GM19351 (cell line): Measurements from ENCODE around the gene NSMCE1.
"Not testable (repeated sequence)": the region's sequence is repeated elsewhere in the genome, so short reads cannot be mapped to it uniquely, and the experiment has no call there.

Experiments used
- ATAC-seq: cut with Tn5 transposase; IDR thresholded peaks from one replicate; pipeline ENCODE4 v1.9.1; 2021; ENCODE audit warnings: mild to moderate bottlenecking, moderate library complexity; ENCODE audit not compliant: unreplicated experiment

NSMCE1 gene

DNA sequence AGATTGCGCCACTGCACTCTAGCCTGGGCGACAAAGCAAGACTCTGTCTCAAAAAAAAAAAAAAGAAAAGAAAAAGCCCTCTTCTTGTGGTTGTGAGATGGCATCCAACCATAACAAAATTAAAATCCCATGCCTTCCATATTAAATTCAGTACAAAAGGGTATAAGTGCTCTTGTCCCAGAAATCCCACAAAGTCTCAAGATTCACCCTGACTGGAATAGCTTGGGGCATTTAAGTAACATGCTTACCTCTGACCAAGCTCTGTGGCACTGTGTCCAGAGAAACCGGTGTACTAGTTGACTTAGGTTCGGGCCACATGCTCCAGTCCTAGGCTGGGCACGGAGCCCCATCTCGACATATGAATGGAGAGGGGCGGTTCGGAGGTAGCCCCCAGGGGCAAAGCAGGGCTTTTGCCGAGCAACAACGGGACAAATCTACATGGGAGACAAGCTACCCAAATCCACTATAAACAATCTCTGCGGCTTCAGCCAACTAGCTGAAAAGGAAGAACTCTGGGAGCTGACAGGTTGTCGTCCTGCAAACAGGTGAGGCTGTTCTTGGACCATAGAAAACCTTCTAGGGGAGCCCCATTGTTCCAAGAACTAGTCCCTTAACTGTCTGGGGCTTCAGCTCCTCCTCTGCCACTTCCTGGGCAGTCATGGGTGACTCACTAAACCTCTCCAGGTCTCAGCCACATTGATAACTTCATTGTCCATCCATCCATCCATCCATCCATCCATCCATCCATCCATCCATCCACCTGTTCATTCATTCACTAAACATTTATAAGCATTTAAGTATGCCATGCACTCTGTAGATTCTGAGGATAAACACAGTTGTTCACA lies 34.9 kb upstream of the NSMCE1 start:
- no peak for ATAC-seq

DNA sequence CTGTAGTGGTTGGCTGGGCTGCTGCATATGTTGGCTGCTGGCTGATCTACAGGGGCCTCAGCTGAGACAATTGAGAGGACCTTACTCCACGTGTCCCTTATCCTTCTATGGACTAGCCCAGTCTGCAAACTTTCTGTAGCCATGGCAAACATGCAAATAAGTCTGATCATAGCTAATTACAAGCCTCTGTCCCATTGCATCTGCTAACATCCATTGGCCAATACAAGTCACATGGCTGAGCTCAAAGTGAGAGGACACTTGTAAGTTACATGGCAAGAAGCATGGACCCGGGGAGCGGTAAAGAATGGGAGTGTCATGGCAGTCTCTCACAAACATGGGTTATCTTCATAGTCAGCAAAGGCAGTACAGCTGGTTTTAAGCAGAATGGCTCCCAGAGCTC lies 33.6 kb upstream of the NSMCE1 start:
- ATAC-seq, result no peak

DNA sequence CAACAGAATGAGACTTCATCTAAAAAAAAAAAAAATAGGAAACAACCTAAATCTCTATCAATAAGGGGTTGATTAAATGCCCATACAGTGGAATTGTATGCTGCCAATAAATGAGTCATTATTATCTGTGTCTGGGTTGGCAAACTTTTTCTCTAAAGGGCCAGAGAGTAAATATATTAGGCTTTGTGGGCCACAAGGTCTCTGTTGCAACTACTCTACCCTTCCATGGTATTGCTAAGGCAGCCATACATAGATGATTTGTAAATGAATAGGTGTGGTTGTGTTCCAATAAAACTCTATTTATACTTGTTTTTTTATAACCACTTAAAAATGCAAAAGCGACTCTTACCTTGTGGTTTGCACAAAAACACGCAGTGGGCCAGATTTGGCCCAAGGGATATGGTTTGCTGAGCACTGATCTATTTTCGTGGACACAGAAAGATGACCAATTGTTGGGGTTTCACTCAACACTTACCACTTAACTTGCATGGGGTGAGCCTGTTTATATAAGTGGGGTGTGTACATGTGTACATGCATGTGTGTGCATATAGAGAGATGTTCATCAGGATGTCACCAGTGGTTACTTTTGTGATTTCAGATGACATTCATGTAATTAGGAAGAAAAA lies 32.8 kb upstream of the NSMCE1 start:
- ATAC-seq, result peak; percentile 83

DNA sequence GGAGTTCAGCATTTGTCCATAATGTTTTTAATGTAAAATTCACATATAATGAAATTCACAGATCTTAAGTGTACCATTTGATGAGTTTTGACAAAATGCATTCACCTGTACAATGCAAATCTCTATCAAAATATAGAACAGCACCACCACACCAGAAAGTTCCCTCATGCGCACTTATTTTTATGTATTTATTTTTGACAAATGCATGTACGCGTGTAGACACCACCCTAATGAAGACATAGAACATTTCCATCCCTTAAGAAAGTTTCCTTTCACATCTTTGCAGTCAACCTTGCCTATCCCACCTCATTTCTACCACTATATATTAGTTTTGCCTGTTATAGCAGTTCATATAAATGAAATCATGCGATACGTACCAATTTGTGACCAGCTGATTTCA lies 29.6 kb upstream of the NSMCE1 start:
- ATAC-seq, result no peak

DNA sequence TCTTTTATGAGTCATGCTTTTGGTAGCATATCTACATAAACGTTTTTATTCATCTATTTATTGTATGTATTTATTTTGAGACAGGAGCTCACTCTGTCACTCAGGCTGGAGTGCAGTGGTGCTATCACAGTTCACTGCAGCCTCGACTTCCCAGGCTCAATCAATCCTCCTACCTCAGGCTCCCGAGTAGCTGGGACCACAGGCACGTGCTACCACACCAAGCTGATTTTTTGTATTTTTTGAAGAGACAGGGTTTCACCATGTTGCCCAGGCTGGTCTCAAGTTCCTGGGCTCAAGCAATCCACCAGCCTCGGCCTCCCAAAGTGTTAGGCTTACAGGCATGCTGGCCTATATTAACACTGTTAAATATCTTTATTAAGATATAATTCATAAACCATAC lies 24.8 kb upstream of the NSMCE1 start:
- no peak for ATAC-seq

DNA sequence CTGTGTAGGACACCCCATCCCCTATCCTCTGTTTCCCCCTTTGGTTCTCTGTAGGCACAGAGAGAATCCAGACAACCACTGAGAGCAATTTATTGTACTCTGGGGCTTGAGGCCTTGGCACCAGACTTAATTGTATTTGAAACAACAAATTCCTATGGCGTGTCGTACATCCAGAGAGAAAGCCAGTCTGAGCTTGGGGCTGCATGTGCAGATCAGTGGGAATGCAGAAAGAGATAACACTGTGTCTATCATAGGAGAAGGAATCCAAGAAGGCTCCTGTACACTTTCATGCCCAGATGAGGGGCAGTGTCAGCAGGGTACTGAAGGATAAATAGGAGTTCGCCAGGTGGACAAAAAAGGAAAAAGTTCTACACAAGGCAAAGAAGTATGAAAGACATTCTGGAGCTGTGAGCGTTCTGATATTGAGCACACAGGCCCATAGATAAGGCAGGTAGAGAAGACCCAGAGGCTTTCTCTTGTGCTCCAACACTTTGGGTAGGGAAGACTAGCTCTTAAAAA lies 23.2 kb upstream of the NSMCE1 start:
- ATAC-seq, result no peak

DNA sequence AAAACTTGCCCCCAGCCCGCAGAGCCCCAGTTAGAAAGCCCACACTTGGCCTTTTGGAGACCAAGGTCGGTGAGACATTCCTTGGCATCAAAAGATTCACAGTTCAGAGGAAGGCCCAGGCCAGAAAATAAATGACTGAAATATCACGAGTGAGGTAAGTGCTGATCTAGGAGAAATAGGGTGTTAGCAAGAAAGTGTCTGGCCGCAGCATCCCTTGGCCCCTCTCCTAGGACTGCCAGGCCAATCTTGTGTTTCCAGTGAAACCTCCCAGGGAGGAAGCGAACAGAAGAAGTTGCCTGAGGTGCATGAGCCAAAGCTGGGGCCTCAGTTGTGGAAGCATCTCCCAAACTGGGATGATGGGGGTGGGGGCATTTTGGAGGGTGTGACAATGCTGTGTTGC lies 22.5 kb upstream of the NSMCE1 start:
- ATAC-seq, result no peak

DNA sequence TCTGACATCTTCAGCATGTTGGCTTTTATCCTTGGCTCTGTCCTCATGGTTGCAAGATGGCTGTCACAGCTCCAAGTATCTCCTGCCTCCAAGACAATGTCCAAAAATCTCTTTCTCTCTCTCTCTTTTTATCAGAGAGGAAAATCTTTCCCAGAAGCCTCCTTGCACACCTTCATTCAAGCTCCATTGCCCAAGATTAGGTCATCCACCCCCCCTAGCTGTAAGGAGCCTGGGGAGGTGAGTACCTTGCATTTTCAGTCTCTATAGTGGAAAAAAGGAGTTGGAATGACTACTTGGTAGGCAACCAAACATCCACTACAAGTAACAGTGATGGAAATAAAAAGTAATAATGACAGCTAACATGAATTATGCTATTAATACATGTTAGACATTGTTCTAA lies 22.0 kb upstream of the NSMCE1 start:
- no peak for ATAC-seq

DNA sequence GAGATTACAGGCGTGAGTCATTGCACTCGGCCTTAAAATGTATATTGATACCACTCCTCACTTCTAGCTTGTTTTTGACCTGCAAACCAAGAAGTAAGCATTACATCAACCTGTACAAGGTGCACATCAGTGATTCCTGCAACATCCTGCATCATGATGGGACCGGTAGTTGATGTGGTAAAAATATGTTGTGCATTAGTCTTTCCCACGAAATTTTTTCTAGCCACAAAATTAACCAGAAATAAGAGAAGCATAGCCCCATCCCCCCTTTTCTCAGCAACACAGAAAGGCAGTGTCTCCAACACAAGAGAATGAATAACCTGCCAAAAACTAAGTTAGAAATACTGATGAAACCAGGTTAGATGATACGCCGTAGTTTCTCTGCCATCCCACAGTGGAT lies 21.1 kb upstream of the NSMCE1 start:
- ATAC-seq, result no peak

DNA sequence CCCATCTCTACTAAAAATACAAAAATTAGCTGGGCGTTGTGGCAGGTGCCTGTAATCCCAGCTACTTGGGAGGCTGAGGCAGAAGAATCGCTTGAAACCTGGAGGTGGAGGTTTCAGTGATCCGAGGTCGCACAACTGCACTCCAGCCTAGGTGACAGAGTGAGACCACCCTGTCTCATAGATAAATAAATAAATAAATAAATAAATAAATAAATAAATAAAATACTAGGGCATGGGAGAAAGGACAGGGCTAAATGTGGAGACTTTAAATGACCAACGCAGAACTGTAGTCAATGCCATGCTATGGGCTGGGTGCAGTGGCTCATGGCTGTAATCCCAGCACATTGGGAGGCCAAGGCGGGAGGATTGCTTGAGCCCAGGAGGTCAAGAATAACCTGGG lies 19.7 kb upstream of the NSMCE1 start:
- not testable (repeated sequence) for ATAC-seq

DNA sequence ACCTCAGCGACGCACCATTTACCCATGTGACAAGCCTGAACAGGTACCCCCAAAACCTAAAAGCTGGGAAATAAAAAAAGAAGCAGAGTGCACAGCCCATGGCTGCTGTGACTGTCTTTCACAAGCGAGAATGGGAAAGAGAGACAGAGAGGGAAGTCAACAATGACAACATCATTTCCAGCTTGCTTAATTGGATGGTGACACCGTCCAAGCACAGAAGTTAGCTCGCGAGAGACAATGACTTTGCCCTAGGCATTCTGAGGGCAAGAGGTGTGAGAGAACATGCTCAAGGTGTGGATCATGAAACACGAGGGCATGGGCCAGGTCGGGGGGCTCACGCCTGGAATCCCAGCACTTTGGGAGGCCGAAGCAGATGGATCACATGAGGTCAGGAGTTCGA lies 19.3 kb upstream of the NSMCE1 start:
- no peak for ATAC-seq

DNA sequence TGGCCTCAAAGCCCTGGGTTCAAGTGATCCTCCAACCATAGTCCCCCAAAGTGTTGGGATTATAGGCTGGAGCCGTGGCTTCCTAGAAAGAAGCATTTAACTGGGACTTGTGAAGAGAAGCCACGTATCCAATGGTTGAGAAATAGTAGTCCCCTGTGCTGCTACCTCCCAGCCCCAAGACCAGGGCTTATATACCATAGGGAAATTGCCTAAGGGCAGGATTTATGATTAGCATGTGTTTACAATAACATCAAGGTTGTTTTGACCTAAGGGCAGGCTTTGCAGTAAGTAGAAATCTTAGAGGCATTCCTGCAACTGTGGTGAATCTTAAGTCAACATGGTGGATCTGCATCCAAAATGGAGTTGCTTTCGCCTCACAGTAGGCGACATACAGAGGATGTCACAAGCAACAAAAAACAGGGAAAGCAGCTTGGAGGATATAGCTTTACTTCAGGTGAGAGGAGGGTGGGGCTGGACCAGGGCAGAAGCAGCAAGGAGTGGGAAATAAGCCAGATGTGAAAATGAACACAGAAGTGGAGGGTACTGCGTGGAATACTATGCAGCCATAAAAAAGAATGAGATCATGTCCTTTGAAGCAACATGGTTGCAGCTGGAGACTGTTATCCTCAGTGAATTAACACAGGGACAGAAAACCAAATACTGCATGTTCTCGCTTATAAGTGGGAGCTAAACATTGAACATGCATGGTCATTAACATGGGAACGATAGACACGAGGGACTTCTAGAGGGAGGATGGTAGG lies 18.7 kb upstream of the NSMCE1 start:
- ATAC-seq, result no peak

DNA sequence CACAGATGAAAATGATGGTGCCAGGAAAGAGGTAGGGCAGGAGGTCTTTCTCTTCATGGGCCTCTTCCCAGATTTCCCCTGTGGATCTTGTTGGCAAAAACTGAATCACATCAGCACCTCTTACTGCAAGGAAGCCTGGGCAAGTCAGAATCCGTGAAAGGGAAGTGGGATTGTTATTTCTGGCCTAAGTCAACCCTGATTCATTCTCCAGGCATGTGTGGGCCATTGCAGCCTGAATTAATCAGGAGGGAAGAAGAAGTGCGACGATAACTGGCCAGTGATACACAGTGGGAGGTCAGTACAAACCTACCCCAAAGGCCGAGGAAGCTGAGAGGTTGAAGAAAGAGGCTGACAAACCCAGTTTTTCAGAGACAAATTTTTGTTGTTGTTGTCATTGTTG lies 17.9 kb upstream of the NSMCE1 start:
- ATAC-seq, result no peak

DNA sequence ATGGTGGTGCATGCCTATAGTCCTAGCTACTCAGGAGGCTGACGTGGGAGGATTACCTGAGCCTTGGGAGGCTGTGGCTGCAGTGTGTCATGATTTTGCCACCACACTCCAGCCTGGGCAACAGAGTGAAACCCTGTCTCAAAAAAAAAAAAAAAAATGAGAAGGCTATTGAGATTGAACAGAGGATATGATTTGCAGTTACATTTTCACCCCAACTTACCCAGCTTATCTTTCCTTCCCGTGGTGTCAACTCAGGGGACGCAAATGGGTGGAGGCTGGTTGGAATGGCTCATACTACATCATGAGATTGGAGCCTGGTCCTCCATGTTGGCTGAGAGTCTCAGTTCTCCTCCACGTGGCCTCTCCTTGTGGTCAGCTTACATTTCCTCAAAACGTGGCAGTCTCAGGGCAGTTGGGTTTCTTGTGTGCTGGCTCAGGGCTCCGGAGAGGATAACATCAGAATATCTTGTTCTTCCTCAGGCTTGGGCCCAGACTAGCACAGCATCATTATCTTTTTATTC lies 17.2 kb upstream of the NSMCE1 start:
- ATAC-seq, result no peak

DNA sequence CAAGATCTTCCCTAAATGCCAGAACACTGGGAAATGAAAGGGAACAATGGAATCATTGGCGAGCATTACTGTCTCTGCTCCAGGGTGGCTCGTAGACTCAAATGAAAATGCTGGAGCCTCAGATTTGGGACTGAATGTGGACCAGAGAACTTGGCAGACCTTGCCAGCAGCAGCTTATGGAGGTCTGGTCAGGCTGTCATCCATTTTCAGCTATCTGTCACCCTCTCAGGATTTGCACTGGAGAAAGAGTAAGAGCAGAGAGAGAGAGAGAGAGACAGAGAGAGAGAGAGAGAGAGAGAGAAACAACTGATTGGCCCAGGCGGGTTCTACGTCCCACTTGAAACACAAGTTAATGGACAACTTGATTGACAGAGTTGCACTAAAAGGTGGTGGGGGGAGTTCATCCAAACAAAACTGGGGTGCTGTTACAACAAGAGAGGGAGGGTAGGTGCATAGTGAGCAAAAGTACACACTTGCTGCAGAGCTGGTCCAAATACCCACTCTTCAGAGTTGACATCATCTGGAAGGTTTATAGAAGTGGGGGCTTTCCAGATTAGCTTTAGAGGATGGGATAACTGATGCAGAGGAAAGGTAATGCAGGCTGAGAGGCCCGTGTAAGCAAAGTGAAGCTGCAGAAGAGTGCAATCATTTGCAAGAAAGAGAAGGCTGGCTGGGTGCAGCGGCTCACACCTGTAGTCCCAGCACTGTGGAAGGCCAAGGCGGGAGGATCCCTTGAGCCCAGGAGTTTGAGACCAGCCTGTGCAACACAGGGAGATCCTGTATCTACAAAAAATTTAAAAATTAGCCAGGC lies 16.5 kb upstream of the NSMCE1 start:
- no peak for ATAC-seq

DNA sequence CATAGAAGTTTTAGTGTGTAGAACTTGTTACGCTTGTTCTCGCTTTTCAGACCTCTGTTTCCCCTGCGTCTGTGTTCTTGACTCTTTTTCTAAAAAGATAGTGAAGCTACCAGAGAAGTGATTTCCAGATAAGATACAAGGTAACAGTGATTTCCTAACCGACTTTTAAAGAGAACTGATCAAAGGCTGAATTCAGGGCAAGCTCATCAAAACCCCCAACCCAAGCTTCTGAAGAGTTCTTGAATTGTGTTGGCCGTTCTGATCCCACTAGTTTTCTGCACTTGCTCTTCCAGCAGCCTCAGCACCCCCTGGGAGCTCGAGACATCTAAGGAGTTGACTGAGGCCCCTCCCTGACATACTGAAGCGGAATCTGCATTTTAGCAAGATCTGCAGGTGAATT lies 12.7 kb upstream of the NSMCE1 start:
- ATAC-seq, result no peak

DNA sequence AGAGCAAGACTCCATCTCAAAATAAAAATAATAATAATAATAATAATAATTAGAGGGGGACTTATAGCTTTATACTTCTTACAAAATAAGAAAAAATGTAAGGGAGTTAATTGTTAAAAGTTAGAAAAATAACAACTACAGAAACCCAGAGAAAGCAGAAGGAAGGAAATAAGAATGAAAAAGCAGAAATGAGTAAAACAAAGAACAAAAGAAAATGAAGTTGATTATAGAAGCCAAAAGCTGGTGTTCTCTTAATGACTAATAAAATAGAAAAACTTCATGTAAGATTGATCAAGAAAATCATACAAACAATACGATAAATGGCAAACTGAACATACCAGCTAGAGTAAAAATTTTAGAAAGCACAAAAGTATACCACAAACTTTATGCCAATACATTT lies 6.8 kb upstream of the NSMCE1 start:
- ATAC-seq, result no peak

DNA sequence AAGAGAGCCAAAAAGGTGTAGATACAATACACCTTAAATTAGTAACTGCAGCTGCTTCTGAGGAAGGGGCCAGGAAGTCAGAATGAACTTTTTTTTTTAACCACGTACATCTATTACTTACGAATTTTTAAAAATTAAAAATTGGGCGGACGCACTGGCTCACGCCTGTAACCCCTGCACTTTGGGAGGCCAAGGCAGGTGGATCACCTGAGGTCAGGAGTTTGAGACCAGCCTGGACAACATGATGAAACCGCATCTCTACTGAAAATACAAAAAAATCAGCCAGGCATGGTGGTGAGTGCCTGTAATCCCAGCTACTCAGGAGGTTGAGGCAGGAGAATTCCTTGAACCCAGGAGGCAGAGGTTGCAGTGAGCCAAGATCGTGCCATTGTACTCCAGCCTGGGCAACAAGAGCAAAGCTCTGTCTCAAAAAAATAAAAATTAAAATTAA lies 5.9 kb upstream of the NSMCE1 start:
- not testable (repeated sequence) for ATAC-seq

DNA sequence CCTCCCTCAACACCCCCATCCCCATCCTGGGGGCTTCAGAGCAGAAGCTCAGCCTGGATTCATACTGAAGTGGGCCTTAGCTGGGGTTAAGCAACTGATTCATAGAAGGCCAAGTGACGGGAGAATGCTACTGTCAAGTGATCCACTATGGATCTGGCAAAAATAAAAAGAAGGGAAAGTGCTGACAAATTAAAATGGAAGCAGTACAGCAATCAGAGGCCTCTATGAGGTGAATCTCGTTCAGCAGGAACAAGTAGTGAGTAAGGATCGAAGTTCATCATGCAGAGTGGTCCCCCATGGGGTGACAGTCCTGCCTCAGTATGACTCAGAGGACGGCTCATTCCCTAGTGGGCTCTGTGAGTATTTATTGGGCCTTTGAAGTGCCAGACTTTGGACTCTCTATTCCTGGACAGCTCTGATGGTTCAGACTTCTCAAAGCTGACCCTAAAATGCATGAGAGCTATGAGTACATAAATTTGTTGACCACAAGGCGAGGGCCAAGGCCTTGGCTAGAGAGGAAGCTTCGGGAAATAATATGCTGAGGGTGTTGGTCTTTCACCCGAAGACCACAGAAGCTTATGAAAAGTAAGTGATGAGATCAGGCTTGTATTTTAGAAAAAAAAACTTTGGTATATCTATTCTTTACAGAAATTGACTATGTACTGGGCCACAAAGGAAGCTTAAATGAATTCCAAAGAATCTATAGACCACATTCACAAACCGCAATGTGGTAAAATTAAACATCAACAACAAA lies 5.3 kb upstream of the NSMCE1 start:
- ATAC-seq, result no peak

DNA sequence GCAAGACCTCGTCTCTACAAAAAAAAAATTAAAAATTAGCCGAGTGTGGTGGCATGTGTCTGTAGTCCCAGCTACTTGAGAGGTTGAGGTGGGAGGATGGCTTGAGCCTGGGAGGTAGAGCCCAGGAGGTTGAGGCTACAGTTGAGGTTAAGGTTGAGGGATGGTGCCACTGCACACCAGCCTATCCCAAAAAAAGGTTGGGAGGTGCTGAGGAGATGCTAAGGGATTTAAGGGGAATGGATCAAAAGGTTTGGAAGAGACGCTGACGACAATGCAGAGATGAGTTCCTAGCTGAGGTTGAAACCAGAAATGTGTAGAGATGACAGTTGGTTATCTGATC lies 4.7 kb upstream of the NSMCE1 start:
- ATAC-seq, result no peak
